Activated naive CD4-positive, alpha-beta T cell treated with anti-CD3 and anti-CD28 coated beads, Interleukin-2, amount 50 U/mL, for 72 hours (primary cell): Measurements from ENCODE around the gene BLVRA. TPM values are rescaled to one million over a fixed set of nuclear protein-coding genes. Genes with fewer than 3 reads are reported as not detected.

Experiments
- ATAC-seq, 2 donors: fragments of 150-1000 bp; cut with Tn5 transposase; 2 replicates each; pipeline ENCODE4 v1.10.0; 2021; ENCODE audit warnings: mild to moderate bottlenecking in 2 of 2, moderate library complexity in 2 of 2
- DNase-seq, 2 donors: peaks; one replicate each; pipeline ENCODE4 v3.0.0; 2021 to 2022; ENCODE audit warnings: low spot score in 2 of 2
- H3K27ac Mint-ChIP-seq, 2 donors: one replicate each; pipeline ENCODE4 v1.8.0; 2022; ENCODE audit warnings: mild to moderate bottlenecking in 2 of 2, mixed read lengths in 2 of 2
- H3K36me3 Mint-ChIP-seq, 2 donors: one replicate each; pipeline ENCODE4 v1.8.0; 2022; ENCODE audit warnings: mixed read lengths in 2 of 2
- H3K9me3 Mint-ChIP-seq, 2 donors: one replicate each; pipeline ENCODE4 v1.8.0; 2022; ENCODE audit warnings: mixed read lengths in 2 of 2
- total RNA-seq, 2 donors: library from RNA; stranded (reverse); gene quantifications; one replicate each; pipeline ENCODE4 v1.2.3, GENCODE V29; 2022

The BLVRA gene
- total RNA-seq, 2 donors from 2014 or later, result 28.3 to 29.6 TPM

GRCh38 chr7:43855176-43855575 lies 96.7 kb downstream of the BLVRA start:
- peaks cover 0 to 3% of the 10 kb centered on the region in 2 donors for H3K9me3 Mint-ChIP-seq
- no peaks in the 10 kb centered on the region for H3K36me3 Mint-ChIP-seq
- DNase-seq (no peak), ATAC-seq (no peak)
- H3K27ac Mint-ChIP-seq, result no peak overlapping the region

DNA sequence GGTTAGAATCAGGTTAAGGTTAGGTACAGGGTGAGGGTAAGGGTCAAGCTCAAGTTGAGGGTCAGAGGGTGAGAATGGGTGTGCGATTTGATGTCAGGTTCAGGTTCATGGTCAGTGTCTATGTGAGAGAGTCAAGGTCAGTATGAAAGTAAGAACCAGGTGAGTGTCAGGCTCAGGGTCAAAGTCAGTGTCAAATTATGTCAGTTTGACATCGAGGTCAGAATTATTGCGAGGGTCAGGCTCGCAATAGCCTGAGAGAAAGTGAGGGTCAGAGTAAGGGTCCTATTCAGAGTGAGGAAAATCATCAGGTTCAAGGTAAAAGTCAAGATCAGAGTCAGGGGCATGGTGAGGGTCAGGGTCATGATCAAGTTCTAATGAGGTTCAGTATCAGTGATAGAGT lies 97.8 kb downstream of the BLVRA start:
- ATAC-seq (no peak), DNase-seq (no peak)
- Mint-ChIP-seq H3K9me3 (peaks cover 0 to 3% of the 10 kb centered on the region in 2 donors), H3K27ac (no peak overlapping the region), H3K36me3 (no peaks in the 10 kb centered on the region)

Other genes with a start within 250 kb of the BLVRA start
- 10 to 100 TPM; 52.0 to 71.9 TPM for gene STK17A, start 175.6 kb upstream of the BLVRA start, total RNA-seq
- gene COA1, start 29.2 kb upstream of the BLVRA start, total RNA-seq, result 10 to 100 TPM; 31.9 to 72.4 TPM
- 100 to 1,000 TPM; 112 to 118 TPM for gene MRPS24, start 110.8 kb downstream of the BLVRA start, total RNA-seq
- 10 to 100 TPM; 16.4 to 26.3 TPM for gene URGCP, start 147.9 kb downstream of the BLVRA start, total RNA-seq
- gene UBE2D4, start 167.8 kb downstream of the BLVRA start, total RNA-seq, result 1 to 10 TPM; 3.3 to 7.5 TPM
- gene SPDYE1, start 239.2 kb downstream of the BLVRA start, total RNA-seq, result not detected